ENCODE data around the gene TTLL11.

Gene TTLL11

DNA sequence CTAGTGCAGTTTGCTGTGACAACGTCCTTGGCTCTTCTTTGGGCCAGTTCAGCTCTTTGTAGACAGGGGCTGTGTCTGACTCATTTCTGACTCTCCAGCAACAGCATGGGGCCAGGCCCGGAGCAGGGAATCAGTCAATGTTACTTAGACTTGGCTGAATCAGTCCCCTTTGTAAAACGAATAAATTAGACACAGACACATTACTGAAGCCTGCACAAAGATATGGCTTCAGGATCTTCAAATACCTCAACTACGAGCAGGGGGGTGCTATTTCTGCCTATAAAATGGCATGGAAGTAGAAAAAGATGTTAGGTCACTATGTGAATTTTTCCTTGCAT lies 204.7 kb downstream of the TTLL11 start:
- no peak for TF ChIP-seq YY1 (IDR thresholded peaks at IDR 0.05; ENCODE audit: low read depth)
- TF ChIP-seq, protein P1, sequence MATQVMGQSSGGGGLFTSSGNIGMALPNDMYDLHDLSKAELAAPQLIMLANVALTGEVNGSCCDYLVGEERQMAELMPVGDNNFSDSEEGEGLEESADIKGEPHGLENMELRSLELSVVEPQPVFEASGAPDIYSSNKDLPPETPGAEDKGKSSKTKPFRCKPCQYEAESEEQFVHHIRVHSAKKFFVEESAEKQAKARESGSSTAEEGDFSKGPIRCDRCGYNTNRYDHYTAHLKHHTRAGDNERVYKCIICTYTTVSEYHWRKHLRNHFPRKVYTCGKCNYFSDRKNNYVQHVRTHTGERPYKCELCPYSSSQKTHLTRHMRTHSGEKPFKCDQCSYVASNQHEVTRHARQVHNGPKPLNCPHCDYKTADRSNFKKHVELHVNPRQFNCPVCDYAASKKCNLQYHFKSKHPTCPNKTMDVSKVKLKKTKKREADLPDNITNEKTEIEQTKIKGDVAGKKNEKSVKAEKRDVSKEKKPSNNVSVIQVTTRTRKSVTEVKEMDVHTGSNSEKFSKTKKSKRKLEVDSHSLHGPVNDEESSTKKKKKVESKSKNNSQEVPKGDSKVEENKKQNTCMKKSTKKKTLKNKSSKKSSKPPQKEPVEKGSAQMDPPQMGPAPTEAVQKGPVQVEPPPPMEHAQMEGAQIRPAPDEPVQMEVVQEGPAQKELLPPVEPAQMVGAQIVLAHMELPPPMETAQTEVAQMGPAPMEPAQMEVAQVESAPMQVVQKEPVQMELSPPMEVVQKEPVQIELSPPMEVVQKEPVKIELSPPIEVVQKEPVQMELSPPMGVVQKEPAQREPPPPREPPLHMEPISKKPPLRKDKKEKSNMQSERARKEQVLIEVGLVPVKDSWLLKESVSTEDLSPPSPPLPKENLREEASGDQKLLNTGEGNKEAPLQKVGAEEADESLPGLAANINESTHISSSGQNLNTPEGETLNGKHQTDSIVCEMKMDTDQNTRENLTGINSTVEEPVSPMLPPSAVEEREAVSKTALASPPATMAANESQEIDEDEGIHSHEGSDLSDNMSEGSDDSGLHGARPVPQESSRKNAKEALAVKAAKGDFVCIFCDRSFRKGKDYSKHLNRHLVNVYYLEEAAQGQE (IDR thresholded peaks at IDR 0.05; ENCODE audit: low read depth): no peak
- TF ChIP-seq, protein P2, sequence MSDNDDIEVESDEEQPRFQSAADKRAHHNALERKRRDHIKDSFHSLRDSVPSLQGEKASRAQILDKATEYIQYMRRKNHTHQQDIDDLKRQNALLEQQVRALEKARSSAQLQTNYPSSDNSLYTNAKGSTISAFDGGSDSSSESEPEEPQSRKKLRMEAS (IDR thresholded peaks at IDR 0.05): no peak
- no peak for TF ChIP-seq FOXM1 (IDR thresholded peaks at IDR 0.05; ENCODE audit: borderline replicate concordance, low read depth)
- TF ChIP-seq ZBTB7A (IDR thresholded peaks at IDR 0.05; ENCODE audit: low read depth): no peak
- no peak for TF ChIP-seq TEAD4 (IDR thresholded peaks at IDR 0.05)
- no peak for TF ChIP-seq RAD21 (IDR thresholded peaks at IDR 0.05; ENCODE audit: low read depth)
- TF ChIP-seq NFIC (IDR thresholded peaks at IDR 0.05): no peak
- TF ChIP-seq TCF12 (IDR thresholded peaks at IDR 0.05; ENCODE audit: low read depth): no peak
- no peak for TF ChIP-seq EGR1 (IDR thresholded peaks at IDR 0.05)
- no peak for TF ChIP-seq TAF1 (IDR thresholded peaks at IDR 0.05; ENCODE audit: low read depth)
- TF ChIP-seq CREB1 (IDR thresholded peaks at IDR 0.05; ENCODE audit: low read depth): no peak
- TF ChIP-seq EP300 (IDR thresholded peaks at IDR 0.05; ENCODE audit: borderline replicate concordance): no peak
- TF ChIP-seq, protein P3, sequence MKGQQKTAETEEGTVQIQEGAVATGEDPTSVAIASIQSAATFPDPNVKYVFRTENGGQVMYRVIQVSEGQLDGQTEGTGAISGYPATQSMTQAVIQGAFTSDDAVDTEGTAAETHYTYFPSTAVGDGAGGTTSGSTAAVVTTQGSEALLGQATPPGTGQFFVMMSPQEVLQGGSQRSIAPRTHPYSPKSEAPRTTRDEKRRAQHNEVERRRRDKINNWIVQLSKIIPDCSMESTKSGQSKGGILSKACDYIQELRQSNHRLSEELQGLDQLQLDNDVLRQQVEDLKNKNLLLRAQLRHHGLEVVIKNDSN (IDR thresholded peaks at IDR 0.05): no peak
- TF ChIP-seq CEBPB (IDR thresholded peaks at IDR 0.05): no peak

DNA sequence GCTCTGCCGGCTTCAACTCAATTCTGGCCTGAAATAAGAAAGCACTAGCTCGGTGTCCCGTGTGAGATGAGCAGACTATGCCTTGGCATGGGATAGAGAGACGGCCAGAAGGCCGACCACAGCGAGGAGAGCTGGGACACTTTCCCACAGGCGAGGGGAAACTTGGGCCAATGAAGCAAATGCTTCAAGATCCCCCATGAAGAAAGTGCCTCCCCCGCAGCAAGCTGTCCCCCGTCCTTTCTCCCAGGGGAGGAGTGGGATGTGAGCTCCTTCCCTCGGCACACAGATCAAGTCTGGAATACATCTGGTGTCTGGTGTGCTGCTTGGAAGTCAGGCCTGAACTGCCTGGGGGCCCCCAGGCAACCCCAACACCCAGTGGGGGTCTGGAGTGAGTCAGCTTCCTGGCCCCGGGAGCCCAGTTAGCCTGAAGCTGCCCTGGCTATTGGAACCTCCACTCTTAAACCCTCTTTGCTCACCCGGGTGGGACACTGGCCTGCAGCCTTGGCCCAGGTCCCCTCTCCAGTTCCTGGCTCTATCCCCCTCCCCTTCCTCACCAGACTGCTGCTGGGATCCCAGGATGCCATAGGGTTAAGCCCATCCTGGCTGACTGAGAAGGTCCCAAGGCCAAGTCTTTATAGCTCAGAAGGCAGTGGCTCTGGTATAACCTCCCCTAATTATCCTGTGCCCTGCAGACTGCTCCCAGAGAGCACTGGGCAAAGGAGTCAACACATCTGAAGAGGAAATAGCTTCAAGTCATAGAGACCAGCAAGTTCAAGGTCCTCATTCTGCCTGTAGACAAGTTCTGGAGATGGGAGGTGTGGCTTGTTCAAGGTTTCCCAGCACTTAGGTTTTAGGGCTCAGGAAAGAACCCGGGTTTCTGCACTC lies 205.3 kb downstream of the TTLL11 start:
- TF ChIP-seq NFIC (IDR thresholded peaks at IDR 0.05): no peak
- TF ChIP-seq EP300 (IDR thresholded peaks at IDR 0.05; ENCODE audit: borderline replicate concordance): no peak
- TF ChIP-seq TEAD4 (IDR thresholded peaks at IDR 0.05): no peak
- TF ChIP-seq YY1 (IDR thresholded peaks at IDR 0.05; ENCODE audit: low read depth): no peak
- no peak for TF ChIP-seq RAD21 (IDR thresholded peaks at IDR 0.05; ENCODE audit: low read depth)
- no peak for TF ChIP-seq TAF1 (IDR thresholded peaks at IDR 0.05; ENCODE audit: low read depth)
- no peak for TF ChIP-seq CREB1 (IDR thresholded peaks at IDR 0.05; ENCODE audit: low read depth)
- TF ChIP-seq, protein P2 (IDR thresholded peaks at IDR 0.05): no peak
- TF ChIP-seq TCF12 (IDR thresholded peaks at IDR 0.05; ENCODE audit: low read depth): no peak
- TF ChIP-seq, protein P3 (IDR thresholded peaks at IDR 0.05): no peak
- TF ChIP-seq, protein P1 (IDR thresholded peaks at IDR 0.05; ENCODE audit: low read depth): no peak
- no peak for TF ChIP-seq FOXM1 (IDR thresholded peaks at IDR 0.05; ENCODE audit: borderline replicate concordance, low read depth)
- TF ChIP-seq ZBTB7A (IDR thresholded peaks at IDR 0.05; ENCODE audit: low read depth): no peak
- no peak for TF ChIP-seq CEBPB (IDR thresholded peaks at IDR 0.05)
- no peak for TF ChIP-seq EGR1 (IDR thresholded peaks at IDR 0.05)

DNA sequence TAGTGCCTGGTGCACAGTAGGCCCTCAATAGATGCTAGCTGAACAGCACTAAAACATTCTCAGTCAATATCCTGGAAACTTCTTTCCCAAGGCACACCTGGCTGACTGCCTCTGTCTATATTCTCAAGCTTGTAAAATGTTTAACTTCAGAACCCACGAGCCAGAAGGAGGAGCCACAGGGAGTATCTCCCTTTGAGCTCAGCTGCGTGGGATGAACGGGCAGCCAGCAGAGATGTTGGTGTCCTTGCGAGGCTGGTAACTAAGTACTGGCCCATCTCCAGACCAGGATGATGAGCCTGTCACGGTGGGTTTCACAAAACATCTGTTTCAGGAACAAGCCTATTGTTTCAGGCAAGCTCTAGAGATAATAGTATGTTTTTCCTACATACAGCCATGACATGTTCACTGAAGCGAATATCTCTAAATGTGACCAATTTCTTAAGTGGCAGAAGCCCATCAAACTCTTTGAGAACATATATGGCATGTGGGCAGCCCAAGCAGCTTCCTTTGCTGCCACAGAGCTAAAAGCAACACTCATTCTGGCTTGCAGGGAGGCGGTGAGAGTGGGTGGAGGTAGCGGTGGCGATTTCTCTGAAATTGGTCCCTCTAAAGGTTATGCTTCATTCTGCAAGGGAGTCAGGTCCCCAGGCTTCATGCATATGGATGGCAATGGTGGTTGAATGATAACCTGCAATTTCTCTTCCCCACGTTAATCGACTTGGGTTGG lies 206.2 kb downstream of the TTLL11 start:
- no peak for TF ChIP-seq CREB1 (IDR thresholded peaks at IDR 0.05; ENCODE audit: low read depth)

DNA sequence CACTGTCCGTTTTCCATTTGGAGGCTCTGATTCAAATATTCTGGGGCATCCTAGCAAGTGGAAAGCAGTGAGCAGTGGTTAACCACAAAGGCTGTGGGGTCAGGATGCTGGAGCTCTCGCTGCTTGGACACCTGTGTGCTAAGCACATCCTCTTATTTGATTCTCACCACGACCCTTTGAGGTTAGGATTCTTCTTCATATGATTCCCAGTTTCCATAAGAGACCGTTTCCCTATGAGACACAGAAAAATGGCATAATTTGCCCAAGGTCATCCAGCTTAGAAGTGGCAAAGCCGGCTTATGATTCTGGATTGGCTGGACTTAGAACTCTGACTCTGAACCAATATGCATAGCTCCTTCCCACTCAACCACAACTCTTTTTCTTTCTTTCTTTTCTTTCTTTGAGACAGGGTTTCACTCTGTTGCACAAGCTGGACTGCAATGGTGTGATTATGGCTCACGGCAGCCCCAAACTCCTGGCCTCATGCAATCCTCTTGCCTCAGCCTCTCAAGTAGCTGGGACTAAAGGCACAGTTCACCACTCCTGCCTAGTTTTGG lies 207.7 kb downstream of the TTLL11 start:
- no peak for TF ChIP-seq ZBTB7A (IDR thresholded peaks at IDR 0.05; ENCODE audit: low read depth)
- no peak for TF ChIP-seq TAF1 (IDR thresholded peaks at IDR 0.05; ENCODE audit: low read depth)
- no peak for TF ChIP-seq NFIC (IDR thresholded peaks at IDR 0.05)
- TF ChIP-seq, protein P3 (IDR thresholded peaks at IDR 0.05): no peak
- TF ChIP-seq YY1 (IDR thresholded peaks at IDR 0.05; ENCODE audit: low read depth): no peak
- TF ChIP-seq EGR1 (IDR thresholded peaks at IDR 0.05): no peak
- TF ChIP-seq TEAD4 (IDR thresholded peaks at IDR 0.05): no peak
- TF ChIP-seq FOXM1 (IDR thresholded peaks at IDR 0.05; ENCODE audit: borderline replicate concordance, low read depth): no peak
- TF ChIP-seq RAD21 (IDR thresholded peaks at IDR 0.05; ENCODE audit: low read depth): no peak

Data from Ishikawa (cell line).